Aorta (tissue), 5 donors: ENCODE measurements around the gene HDAC5. TPM values are rescaled to one million over a fixed set of nuclear protein-coding genes. Genes with fewer than 3 reads are reported as not detected.
A peak's percentile ranks its signal among the peaks of the same experiment; 100 is the strongest.
"Not testable (repeated sequence)": the region's sequence is repeated elsewhere in the genome, so short reads cannot be mapped to it uniquely, and the experiment has no call there.

Experiments used
- ATAC-seq: fragments of 200-7000 bp; cut with Tn5 transposase; one replicate; pipeline ENCODE4 v1.9.1; 2022; ENCODE audit warnings: moderate library complexity; ENCODE audit not compliant: low FRiP score
- DNase-seq, 2 donors: peaks; one replicate each; pipeline ENCODE4 v3.0.0-alpha.2; 2020
- H3K27ac ChIP-seq, 2 donors: one replicate each; pipeline ENCODE4 v1.5.1; 2013; ENCODE audit warnings: low read length in 2 of 2, mild to moderate bottlenecking in 2 of 2, moderate library complexity in 2 of 2, control low read depth in 1 of 2, inconsistent platforms in 1 of 2, low read depth in 1 of 2
- H3K27me3 ChIP-seq, 2 donors: one replicate each; pipeline ENCODE4 v1.6.1; 2013; ENCODE audit warnings: control low read depth in 1 of 2, low read length in 1 of 2, mild to moderate bottlenecking in 1 of 2, moderate library complexity in 1 of 2; ENCODE audit not compliant: insufficient read depth in 2 of 2, control insufficient read depth in 1 of 2
- H3K36me3 ChIP-seq, 2 donors: one replicate each; pipeline ENCODE4 v1.6.1; 2013; ENCODE audit warnings: control low read depth in 1 of 2, low read length in 1 of 2, mild to moderate bottlenecking in 1 of 2; ENCODE audit not compliant: insufficient read depth in 2 of 2, control insufficient read depth in 1 of 2
- H3K4me1 ChIP-seq, 2 donors: one replicate each; pipeline ENCODE4 v1.6.1; 2013; ENCODE audit warnings: low read length in 2 of 2, control low read depth in 1 of 2, mild to moderate bottlenecking in 1 of 2, moderate library complexity in 1 of 2; ENCODE audit not compliant: insufficient read depth in 2 of 2, control insufficient read depth in 1 of 2
- H3K4me3 ChIP-seq, 2 donors: one replicate each; pipeline ENCODE4 v1.5.1; 2013; ENCODE audit warnings: low read length in 2 of 2, control low read depth in 1 of 2, mild to moderate bottlenecking in 1 of 2
- H3K9me3 ChIP-seq: one replicate; pipeline ENCODE4 v1.6.1; 2013; ENCODE audit warnings: mild to moderate bottlenecking, low read length; ENCODE audit not compliant: control insufficient read depth
- WGBS, 2 donors: extraction: QIAGEN DNeasy Blood & Tissue Kit; methylation state at CpG; one replicate each; pipeline ENCODE4 v1.1.7; 2013; 5-methylcytosine and 5-hydroxymethylcytosine counted together
- intact Hi-C, 2 donors: fragments of 100-400 bp; cut with DNase I; formaldehyde crosslinking; loops; one replicate each; pipeline versions ENCODE4 v1.14.2 to v1.15.0; 2022
- polyA plus RNA-seq, 2 donors: library from polyadenylated mRNA; stranded (reverse); fragments of 200-250 nt; gene quantifications; one replicate each; pipeline ENCODE4 v1.2.3, GENCODE V29; 2013
- total RNA-seq, 2 donors: library from RNA; stranded (reverse); fragmentation: NEBNext Ultra II Directional; extraction: Animal tissue kit (Norgen Biotek cat#: 25700); gene quantifications; one replicate each; pipeline ENCODE4 v1.2.1, GENCODE V29; 2021
- donor health status: healthy with polysubstance abuse.
- donor health status: Bipolar disorder and iron deficiency.
- donor health status: DM: no; HTN: no; CAD: no.
- donor health status: DM: no; HTN: no; CAD: no.
- donor health status: DM: yes; HTN: yes; CAD: no.

HDAC5 gene
- total and polyA plus RNA-seq, 4 donors = 28.9 to 83.4 (median 76.2) TPM

GRCh38 chr17:44122816-44123355 is 555 bp downstream of the HDAC5 start:
- 0 to 1% methylated on average over 27 to 32 of the region's 32 CpGs for WGBS, 2 donors

GRCh38 chr17:44121997-44122815 is 1.2 kb downstream of the HDAC5 start:
- no peak for ATAC-seq
- Histone ChIP-seq H3K27ac (peak overlapping the region in 1 of 2 donors; percentile 69), H3K27me3 (no peaks in the 10 kb centered on the region), H3K9me3 (no peaks in the 10 kb centered on the region), H3K36me3 (no peaks in the 10 kb centered on the region), H3K4me1 (no peaks in the 10 kb centered on the region), H3K4me3 (peak overlapping the region; percentile 96 to 98)
- 13% methylated on average over 1 of the region's 1 CpG for WGBS, 2 donors
- intact Hi-C loops = loop anchor here in 1 of 2 donors (10.0 kb wide), 1 partner anchor 217 kb away; the partner anchor contains the start of gene MPP2
- no peak for DNase-seq

More at GRCh38 chr17:44122816-44123355, 555 bp downstream of the HDAC5 start:
- peak; percentile 27 for ATAC-seq
- Histone ChIP-seq H3K9me3 (no peaks in the 10 kb centered on the region), H3K27me3 (no peaks in the 10 kb centered on the region), H3K4me1 (no peaks in the 10 kb centered on the region), H3K4me3 (peak overlapping the region; percentile 96 to 98), H3K36me3 (no peaks in the 10 kb centered on the region), H3K27ac (peak overlapping the region; percentile 69 to 76)
- no peak for DNase-seq
- intact Hi-C loops = loop anchor here in 1 of 2 donors (1.0 to 10.0 kb wide), 3 partner anchors 15 to 218 kb away; partner anchors contain the start of gene MPP2

- H3K27ac ChIP-seq = no peak overlapping the region
- H3K4me3 ChIP-seq = no peak overlapping the region
- H3K27me3 ChIP-seq = no peaks in the 10 kb centered on the region
- ATAC-seq (no peak), DNase-seq (no peak)
- no peaks in the 10 kb centered on the region for H3K4me1 ChIP-seq
- H3K9me3 ChIP-seq = no peaks in the 10 kb centered on the region
- H3K36me3 ChIP-seq = no peaks in the 10 kb centered on the region
- intact Hi-C loops = loop anchor here in 1 of 2 donors (10.0 kb wide), 1 partner anchor 216 kb away; the partner anchor contains the start of gene MPP2
- WGBS, 2 donors = 12 to 15% methylated on average over 9 of the region's 9 CpGs
Measured at GRCh38 chr17:44120851-44121605, 2.4 kb downstream of the HDAC5 start.

- intact Hi-C loops = loop anchor here in 1 of 2 donors (10.0 kb wide), 1 partner anchor 215 kb away; the partner anchor contains the start of gene MPP2
- not testable (repeated sequence) for H3K27me3 ChIP-seq, H3K27ac ChIP-seq, H3K36me3 ChIP-seq, H3K9me3 ChIP-seq, H3K4me3 ChIP-seq, DNase-seq, ATAC-seq, H3K4me1 ChIP-seq
- 92 to 93% methylated on average over 11 of the region's 11 CpGs for WGBS, 2 donors
Measured at GRCh38 chr17:44120281-44120680, 3.2 kb downstream of the HDAC5 start.

- H3K4me3 ChIP-seq = no peak overlapping the region
- no peaks in the 10 kb centered on the region for H3K36me3 ChIP-seq
- WGBS, 2 donors = 92% methylated on average over 2 of the region's 2 CpGs
- H3K4me1 ChIP-seq = no peaks in the 10 kb centered on the region
- ATAC-seq (no peak), DNase-seq (no peak)
- no peaks in the 10 kb centered on the region for H3K9me3 ChIP-seq
- H3K27ac ChIP-seq = no peak overlapping the region
- no peaks in the 10 kb centered on the region for H3K27me3 ChIP-seq
- intact Hi-C loops = loop anchor here in 1 of 2 donors (10.0 kb wide), 1 partner anchor 215 kb away; the partner anchor contains the start of gene MPP2
Measured at GRCh38 chr17:44119798-44120197, 3.6 kb downstream of the HDAC5 start.

- Histone ChIP-seq H3K4me1 (no peaks in the 10 kb centered on the region), H3K9me3 (no peaks in the 10 kb centered on the region), H3K36me3 (no peaks in the 10 kb centered on the region), H3K27me3 (no peaks in the 10 kb centered on the region), H3K27ac (no peak overlapping the region), H3K4me3 (no peak overlapping the region)
- ATAC-seq (no peak), DNase-seq (no peak)
- intact Hi-C loops = no loop called here
- 41 to 51% methylated on average over 5 of the region's 5 CpGs for WGBS, 2 donors
Measured at GRCh38 chr17:44119062-44119461, 4.4 kb downstream of the HDAC5 start.

- Histone ChIP-seq H3K9me3 (no peaks in the 10 kb centered on the region), H3K36me3 (no peaks in the 10 kb centered on the region), H3K27ac (no peak overlapping the region), H3K27me3 (no peaks in the 10 kb centered on the region), H3K4me3 (no peak overlapping the region), H3K4me1 (no peaks in the 10 kb centered on the region)
- DNase-seq (no peak), ATAC-seq (no peak)
- intact Hi-C loops = no loop called here
- WGBS, 2 donors = 47 to 52% methylated on average over 10 of the region's 10 CpGs
Measured at GRCh38 chr17:44118427-44119050, 4.9 kb downstream of the HDAC5 start.

GRCh38 chr17:44117351-44117750 is 6.1 kb downstream of the HDAC5 start:
- 70 to 71% methylated on average over 18 of the region's 18 CpGs for WGBS, 2 donors
- Histone ChIP-seq H3K4me1 (peaks cover 0 to 2% of the 10 kb centered on the region in 2 donors), H3K27me3 (no peaks in the 10 kb centered on the region), H3K36me3 (no peaks in the 10 kb centered on the region), H3K4me3 (no peak overlapping the region), H3K27ac (no peak overlapping the region), H3K9me3 (no peaks in the 10 kb centered on the region)
- DNase-seq = no peak
- intact Hi-C loops = no loop called here
- ATAC-seq = no peak
